GM21423 (cell line): ENCODE data around the gene YPEL2.

ENCODE experiments used
- ATAC-seq: cut with Tn5 transposase; IDR thresholded peaks from one replicate; pipeline ENCODE4 v1.9.1; 2021; ENCODE audit warnings: mild to moderate bottlenecking, moderate library complexity; ENCODE audit not compliant: unreplicated experiment

YPEL2 gene

DNA sequence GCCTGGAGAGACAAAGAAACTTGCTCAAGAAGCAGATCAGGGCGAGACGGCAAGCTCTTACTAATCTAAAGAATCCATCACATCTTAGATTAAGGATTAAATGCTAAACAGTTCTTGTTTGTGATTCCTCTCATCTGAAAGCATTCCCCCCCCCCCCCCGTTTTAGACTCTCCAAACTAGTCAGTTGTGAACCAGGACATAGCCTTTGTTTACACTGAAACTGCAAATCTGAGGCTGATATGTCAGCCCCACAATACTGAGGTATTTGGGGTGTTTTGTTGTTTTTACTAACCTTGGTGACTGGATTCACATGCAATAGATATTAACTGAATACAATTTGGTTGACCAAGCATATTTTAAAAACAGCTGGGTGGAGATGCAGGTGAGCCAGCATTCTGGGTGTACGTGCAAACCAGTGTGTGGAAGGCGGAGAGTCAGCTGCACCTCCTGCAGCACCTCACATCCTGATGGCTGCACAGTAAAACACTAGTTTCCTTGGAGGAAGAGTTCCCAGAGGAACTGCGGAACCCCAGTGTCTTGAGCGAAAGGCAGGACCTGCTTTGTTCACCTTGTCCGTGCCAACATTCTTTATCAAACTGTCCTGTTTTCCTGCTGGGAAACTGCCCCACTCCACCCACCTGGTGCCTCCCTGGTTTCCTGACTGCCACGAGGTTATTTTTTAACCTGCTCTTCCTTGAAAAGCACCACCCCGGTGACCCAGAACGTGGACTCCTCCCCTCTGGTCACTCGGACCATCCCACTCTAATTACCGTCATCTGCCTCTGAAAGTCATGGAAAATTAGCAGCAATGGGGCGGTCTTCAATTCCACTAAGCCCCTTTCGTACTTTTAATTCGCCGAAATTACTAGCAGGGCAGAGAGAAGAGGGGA, 1.2 kb upstream of the YPEL2 start:
- ATAC-seq = no peak

GRCh38 chr17:59331929-59332748, 684 bp downstream of the YPEL2 start:
- ATAC-seq = peak; percentile 7

DNA sequence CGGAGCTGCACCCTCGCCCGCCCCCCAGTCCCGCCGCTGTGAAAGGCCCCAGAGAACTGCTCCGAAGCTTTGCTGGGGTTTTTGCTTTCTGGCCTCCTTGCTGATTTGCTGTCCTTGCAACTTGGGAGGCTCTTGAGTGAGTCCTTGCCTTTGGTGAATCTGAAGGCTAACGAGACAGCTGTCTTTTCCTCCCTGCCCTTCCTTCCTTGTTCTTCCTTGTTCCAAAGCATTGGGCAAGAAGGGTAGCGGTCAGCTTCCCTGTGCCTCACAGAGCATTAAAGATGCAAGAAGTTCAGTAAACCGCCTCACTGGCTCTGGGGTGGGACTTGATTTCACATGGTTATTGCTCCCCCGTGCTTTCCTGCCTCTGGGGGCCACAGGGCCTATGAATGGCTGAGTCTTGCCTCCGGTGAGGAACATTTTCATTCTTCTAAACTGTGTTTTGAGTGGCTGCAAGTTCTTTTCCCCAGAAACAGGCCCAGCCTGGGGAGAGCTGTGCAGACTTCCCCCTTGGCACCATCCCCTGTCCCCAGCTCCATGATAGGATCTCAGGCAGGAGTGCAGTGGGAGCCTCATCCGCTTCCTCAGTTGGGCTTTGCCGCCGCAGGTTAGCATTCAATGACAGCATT, 1.4 kb downstream of the YPEL2 start:
- no peak for ATAC-seq

- ATAC-seq = no peak
Measured at GRCh38 chr17:59333836-59334235, 2.4 kb downstream of the YPEL2 start.

GRCh38 chr17:59335685-59336084, 4.2 kb downstream of the YPEL2 start:
- ATAC-seq = no peak

- no peak for ATAC-seq
Measured at GRCh38 chr17:59337741-59338299, 6.4 kb downstream of the YPEL2 start.

- ATAC-seq = no peak
Measured at GRCh38 chr17:59338498-59338897, 7.0 kb downstream of the YPEL2 start.

DNA sequence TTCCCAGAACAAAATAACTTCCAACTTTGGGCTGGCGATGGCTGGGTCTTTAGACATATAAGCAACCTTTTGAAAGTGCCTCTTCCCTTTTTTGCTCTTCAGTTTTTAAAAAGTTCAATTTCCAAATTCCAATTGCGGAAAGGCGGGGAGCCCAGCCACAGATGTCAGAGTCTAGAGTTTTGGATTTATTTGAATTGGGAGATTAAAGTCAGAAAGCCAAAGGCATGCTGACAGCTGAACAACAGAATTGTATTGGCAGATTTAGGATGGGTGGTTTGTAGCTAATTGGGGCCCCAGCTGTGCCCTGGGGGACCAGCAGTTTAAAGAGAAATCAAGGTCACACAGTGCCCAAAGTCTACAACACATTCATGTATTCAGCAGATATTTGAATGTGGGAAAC, 10.5 kb downstream of the YPEL2 start:
- ATAC-seq = no peak

DNA sequence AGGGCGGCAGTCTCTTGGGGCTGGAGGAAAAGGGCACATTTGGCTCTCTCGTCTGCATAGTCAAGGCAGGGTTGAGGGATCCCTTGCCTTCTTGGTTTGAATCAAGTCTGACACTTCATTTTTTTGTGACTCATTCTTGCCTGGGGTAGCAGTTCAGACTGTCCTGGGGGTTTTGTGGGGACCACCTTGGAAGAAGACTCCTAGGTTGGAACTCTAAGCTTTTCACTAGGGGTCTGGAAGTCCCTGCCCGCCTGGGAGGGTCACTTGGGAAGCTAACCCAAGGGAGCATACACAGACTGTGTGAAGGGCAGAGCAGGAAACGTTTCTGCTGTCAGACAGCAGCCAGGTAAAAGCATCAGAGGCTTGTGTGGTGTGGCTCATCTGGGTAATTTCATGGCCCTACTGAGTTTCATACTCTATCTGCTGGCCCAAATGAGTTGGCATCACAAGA, 11.3 kb downstream of the YPEL2 start:
- ATAC-seq = no peak

GRCh38 chr17:59345476-59345875, 14.0 kb downstream of the YPEL2 start:
- ATAC-seq = no peak

- ATAC-seq = no peak
Measured at GRCh38 chr17:59346341-59346740, 14.9 kb downstream of the YPEL2 start.

- no peak for ATAC-seq
Measured at GRCh38 chr17:59346876-59347407, 15.5 kb downstream of the YPEL2 start.

DNA sequence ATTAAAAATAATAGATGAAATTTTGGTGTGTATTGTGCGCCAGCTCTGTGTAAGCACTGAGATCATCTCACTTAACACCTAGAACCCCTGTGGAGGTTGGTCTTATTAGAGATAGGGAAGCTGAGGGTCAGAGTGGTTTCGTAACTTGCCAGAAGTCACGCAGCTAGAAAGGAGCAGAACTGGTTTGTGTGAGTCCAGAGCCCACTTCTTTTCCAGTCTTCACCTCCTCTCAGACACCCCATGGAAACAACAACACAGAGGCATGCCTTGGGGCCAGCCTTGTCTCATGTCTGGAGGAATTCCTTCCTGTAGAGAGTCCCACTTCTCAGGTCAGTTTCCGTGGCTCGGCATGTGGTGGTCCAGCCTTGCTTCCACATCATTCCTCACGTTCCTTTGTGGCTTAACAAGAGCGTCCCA, 16.5 kb downstream of the YPEL2 start:
- no peak for ATAC-seq

DNA sequence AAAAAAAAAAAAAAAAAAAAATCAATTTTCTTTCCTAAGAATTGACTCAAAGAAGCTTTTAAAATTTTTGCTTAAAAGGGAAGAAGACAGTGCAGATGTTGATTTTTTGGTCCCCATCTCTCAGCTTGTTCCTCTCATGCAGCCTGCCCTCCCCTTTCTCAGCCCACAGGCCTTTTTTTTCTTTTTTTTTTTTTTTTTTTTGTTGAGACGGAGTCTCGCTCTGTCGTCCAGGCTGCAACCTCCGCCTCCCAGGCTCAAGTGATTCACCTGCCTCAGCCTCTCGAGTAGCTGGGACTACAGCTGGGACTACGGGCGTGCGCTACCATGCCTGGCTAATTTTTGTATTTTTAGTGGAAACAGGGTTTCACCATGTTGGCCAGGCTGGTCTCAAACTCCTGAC, 17.7 kb downstream of the YPEL2 start:
- ATAC-seq = no peak

- ATAC-seq = no peak
Measured at GRCh38 chr17:59353106-59353854, 21.8 kb downstream of the YPEL2 start.

GRCh38 chr17:59353936-59354755, 22.7 kb downstream of the YPEL2 start:
- no peak for ATAC-seq

GRCh38 chr17:59355030-59355701, 23.7 kb downstream of the YPEL2 start:
- ATAC-seq = no peak

- ATAC-seq = no peak
Measured at GRCh38 chr17:59355702-59356325, 24.4 kb downstream of the YPEL2 start.
